Endodermal cell (in vitro differentiated cells): Measurements from ENCODE around the gene UBE2E3. TPM values are rescaled to one million over a fixed set of nuclear protein-coding genes. Genes with fewer than 3 reads are reported as not detected.

Experiments used
- DNase-seq: peaks from one replicate; pipeline ENCODE4 v3.0.0-alpha.2; 2017
- H3K27ac ChIP-seq: 2 replicates; pipeline ENCODE4 v1.5.1; 2013; ENCODE audit warnings: mild to moderate bottlenecking, low read depth, low read length, moderate library complexity
- H3K27me3 ChIP-seq: 2 replicates; pipeline ENCODE4 v1.6.1; 2013; ENCODE audit warnings: mild to moderate bottlenecking, low read length, moderate library complexity; ENCODE audit not compliant: insufficient read depth, control insufficient read depth, poor library complexity, severe bottlenecking
- H3K36me3 ChIP-seq: 2 replicates; pipeline ENCODE4 v1.7.0; 2013; ENCODE audit warnings: mild to moderate bottlenecking, low read length, moderate library complexity; ENCODE audit not compliant: control insufficient read depth, insufficient read depth
- H3K4me1 ChIP-seq: one replicate; pipeline ENCODE4 v1.7.0; 2013; ENCODE audit warnings: low read length; ENCODE audit not compliant: control insufficient read depth, insufficient read depth
- H3K4me3 ChIP-seq: 2 replicates; pipeline ENCODE4 v1.5.1; 2013; ENCODE audit warnings: mild to moderate bottlenecking, low read length, moderate library complexity
- H3K9ac ChIP-seq: 2 replicates; pipeline ENCODE4 v1.6.1; 2013; ENCODE audit warnings: mild to moderate bottlenecking, low read length, moderate library complexity; ENCODE audit not compliant: poor library complexity, severe bottlenecking; ENCODE audit errors: extremely low read depth
- H3K9me3 ChIP-seq: 2 replicates; pipeline ENCODE4 v1.6.1; 2013; ENCODE audit warnings: mild to moderate bottlenecking, low read length, moderate library complexity; ENCODE audit not compliant: control insufficient read depth
- H3K27ac Mint-ChIP-seq: 2 replicates; pipeline ENCODE4 v1.8.0; 2020; ENCODE audit warnings: mixed read lengths
- H3K27me3 Mint-ChIP-seq: 2 replicates; pipeline ENCODE4 v1.8.0; 2021; ENCODE audit warnings: mild to moderate bottlenecking, mixed read lengths; ENCODE audit not compliant: insufficient read depth
- H3K36me3 Mint-ChIP-seq: 2 replicates; pipeline ENCODE4 v1.8.0; 2020; ENCODE audit warnings: low read depth, mixed read lengths
- H3K4me1 Mint-ChIP-seq: 2 replicates; pipeline ENCODE4 v1.8.0; 2020; ENCODE audit warnings: mixed read lengths
- H3K4me3 Mint-ChIP-seq: 2 replicates; pipeline ENCODE4 v1.8.0; 2020; ENCODE audit warnings: mild to moderate bottlenecking, moderate library complexity, mixed read lengths
- H3K9me3 Mint-ChIP-seq: 2 replicates; pipeline ENCODE4 v1.8.0; 2020; ENCODE audit warnings: mild to moderate bottlenecking, mixed read lengths
- WGBS, 2 experiments: methylation state at CpG; one replicate each; pipeline versions ENCODE4 v1.1.5 to v1.1.7; 2013; ENCODE audit warnings: missing lambda C conversion rate in 2 of 2, mixed read lengths in 1 of 2; ENCODE audit not compliant: insufficient coverage in 1 of 2, insufficient read length in 1 of 2; 5-methylcytosine and 5-hydroxymethylcytosine counted together
- total RNA-seq, 2 donors: library from RNA; stranded (reverse); fragmentation: NEBNext Ultra II Directional in 1 of 2; extraction: Animal tissue kit (Norgen Biotek cat#: 25700) in 1 of 2; gene quantifications; 2 replicates in 1 of 2; 3 replicates in 1 of 2; pipeline ENCODE4 v1.2.1, GENCODE V29; 2021
- TF ChIP-seq, protein P1 (sequence below): fragments of 200-600 bp; sonication (generic); conservative IDR thresholded peaks from 2 replicates; pipeline ENCODE4 v1.5.0; 2021; ENCODE audit warnings: antibody characterized with exemption, mild to moderate bottlenecking

The UBE2E3 gene
- total RNA-seq, 2 donors from 2014 or later, result 84.2 to 85.0 TPM

DNA sequence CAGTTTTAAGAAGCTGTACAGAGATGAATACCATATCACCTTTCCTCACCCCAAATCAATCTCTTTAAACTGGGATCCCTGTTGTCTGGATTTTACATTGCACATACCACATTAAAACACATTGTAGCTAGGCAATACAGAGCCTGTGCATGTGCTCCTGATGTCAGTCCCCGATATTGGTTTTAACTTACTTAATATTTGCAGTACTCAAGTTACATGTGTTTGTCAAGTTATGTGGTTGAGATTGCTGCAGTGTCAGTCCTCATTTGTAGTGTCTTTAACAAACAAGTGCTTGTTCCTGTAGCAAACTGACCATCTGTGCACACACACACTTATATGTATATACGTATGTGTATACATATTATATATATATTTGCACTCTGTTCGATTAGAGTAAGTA is 10.4 kb upstream of the UBE2E3 start:
- Mint-ChIP-seq H3K9me3 (no peaks in the 10 kb centered on the region), H3K4me3 (no peak overlapping the region), H3K36me3 (no peaks in the 10 kb centered on the region), H3K27me3 (no peaks in the 10 kb centered on the region), H3K4me1 (no peaks in the 10 kb centered on the region), H3K27ac (no peak overlapping the region)
- H3K36me3 ChIP-seq, result no peaks in the 10 kb centered on the region
- WGBS, 2 experiments, result 96% methylated on average over 2 of the region's 3 CpGs; no CpG with 5 or more reads in 1 of the 2 experiments
- no peaks in the 10 kb centered on the region for H3K27me3 ChIP-seq
- TF ChIP-seq, protein P1, sequence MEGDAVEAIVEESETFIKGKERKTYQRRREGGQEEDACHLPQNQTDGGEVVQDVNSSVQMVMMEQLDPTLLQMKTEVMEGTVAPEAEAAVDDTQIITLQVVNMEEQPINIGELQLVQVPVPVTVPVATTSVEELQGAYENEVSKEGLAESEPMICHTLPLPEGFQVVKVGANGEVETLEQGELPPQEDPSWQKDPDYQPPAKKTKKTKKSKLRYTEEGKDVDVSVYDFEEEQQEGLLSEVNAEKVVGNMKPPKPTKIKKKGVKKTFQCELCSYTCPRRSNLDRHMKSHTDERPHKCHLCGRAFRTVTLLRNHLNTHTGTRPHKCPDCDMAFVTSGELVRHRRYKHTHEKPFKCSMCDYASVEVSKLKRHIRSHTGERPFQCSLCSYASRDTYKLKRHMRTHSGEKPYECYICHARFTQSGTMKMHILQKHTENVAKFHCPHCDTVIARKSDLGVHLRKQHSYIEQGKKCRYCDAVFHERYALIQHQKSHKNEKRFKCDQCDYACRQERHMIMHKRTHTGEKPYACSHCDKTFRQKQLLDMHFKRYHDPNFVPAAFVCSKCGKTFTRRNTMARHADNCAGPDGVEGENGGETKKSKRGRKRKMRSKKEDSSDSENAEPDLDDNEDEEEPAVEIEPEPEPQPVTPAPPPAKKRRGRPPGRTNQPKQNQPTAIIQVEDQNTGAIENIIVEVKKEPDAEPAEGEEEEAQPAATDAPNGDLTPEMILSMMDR, result no peak
- H3K9ac ChIP-seq, result no peak overlapping the region
- no peak overlapping the region for H3K4me3 ChIP-seq
- H3K9me3 ChIP-seq, result no peaks in the 10 kb centered on the region
- no peak overlapping the region for H3K27ac ChIP-seq
- no peak for DNase-seq
- H3K4me1 ChIP-seq, result no peaks in the 10 kb centered on the region

DNA sequence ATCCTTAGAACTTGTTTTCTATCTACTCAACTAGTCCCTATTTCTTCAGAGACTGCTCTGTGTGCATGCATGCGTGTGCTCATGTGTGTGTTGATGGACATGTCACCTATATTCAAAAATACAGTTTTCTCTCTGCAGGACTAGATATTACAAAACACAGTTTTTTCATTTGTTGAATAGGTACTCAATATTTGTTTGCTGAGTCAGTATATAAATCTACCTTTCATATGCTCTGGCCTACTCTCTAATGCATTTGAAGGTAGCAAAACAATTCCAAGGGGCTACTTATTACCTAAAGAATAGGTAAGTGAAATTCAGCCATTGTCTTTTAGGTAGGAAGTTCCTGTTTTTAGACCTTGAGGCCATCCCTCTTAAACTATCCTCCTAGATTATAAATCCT is 8.6 kb upstream of the UBE2E3 start:
- no peaks in the 10 kb centered on the region for H3K27me3 ChIP-seq
- no peaks in the 10 kb centered on the region for H3K4me1 Mint-ChIP-seq
- H3K4me1 ChIP-seq, result no peaks in the 10 kb centered on the region
- 100% methylated on average over 1 of the region's 1 CpG; no CpG with 5 or more reads in 1 of the 2 experiments for WGBS, 2 experiments
- DNase-seq, result no peak
- no peak overlapping the region for H3K4me3 ChIP-seq
- H3K27ac Mint-ChIP-seq, result no peak overlapping the region
- H3K9ac ChIP-seq, result no peak overlapping the region
- H3K9me3 ChIP-seq, result no peaks in the 10 kb centered on the region
- TF ChIP-seq, protein P1, result no peak
- H3K27me3 Mint-ChIP-seq, result no peaks in the 10 kb centered on the region
- no peak overlapping the region for H3K27ac ChIP-seq
- no peaks in the 10 kb centered on the region for H3K36me3 Mint-ChIP-seq
- H3K4me3 Mint-ChIP-seq, result no peak overlapping the region
- H3K36me3 ChIP-seq, result no peaks in the 10 kb centered on the region
- no peaks in the 10 kb centered on the region for H3K9me3 Mint-ChIP-seq

DNA sequence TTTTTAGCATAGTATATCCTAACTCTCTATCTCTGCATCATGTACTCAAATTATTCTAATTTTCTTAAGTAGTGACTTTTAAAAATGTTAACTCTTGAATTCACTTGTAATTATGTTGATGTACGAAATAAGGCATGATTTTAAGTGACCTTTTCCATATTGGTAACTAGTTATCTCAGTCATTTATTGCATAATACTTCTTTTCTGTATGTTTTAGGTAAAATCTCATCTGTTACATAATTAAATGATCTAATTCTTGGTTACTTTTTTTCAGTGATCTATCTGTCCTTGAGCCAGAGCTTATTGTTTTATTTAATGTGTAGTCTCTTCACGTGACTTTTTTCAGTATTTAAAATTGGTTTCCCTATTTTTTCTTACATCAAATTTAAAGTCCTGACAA is 4.8 kb upstream of the UBE2E3 start:
- H3K9me3 Mint-ChIP-seq, result no peaks in the 10 kb centered on the region
- Histone ChIP-seq H3K27me3 (no peaks in the 10 kb centered on the region), H3K36me3 (no peaks in the 10 kb centered on the region), H3K9ac (no peak overlapping the region), H3K4me3 (no peak overlapping the region), H3K4me1 (no peaks in the 10 kb centered on the region), H3K27ac (no peak overlapping the region), H3K9me3 (no peaks in the 10 kb centered on the region)
- TF ChIP-seq, protein P1, result no peak
- no peak overlapping the region for H3K27ac Mint-ChIP-seq
- H3K4me3 Mint-ChIP-seq, result no peak overlapping the region
- no peaks in the 10 kb centered on the region for H3K36me3 Mint-ChIP-seq
- H3K27me3 Mint-ChIP-seq, result no peaks in the 10 kb centered on the region
- H3K4me1 Mint-ChIP-seq, result peaks cover 17% of the 10 kb centered on the region
- DNase-seq, result no peak
- WGBS, 2 experiments, result 100% methylated on average over 2 of the region's 2 CpGs; no CpG with 5 or more reads in 1 of the 2 experiments
